Astrocyte (in vitro differentiated cells and primary cell): ENCODE results near the gene IGSF23. TPM values are rescaled to one million over a fixed set of nuclear protein-coding genes. Genes with fewer than 3 reads are reported as not detected.

Experiments
- DNase-seq: peaks from one replicate; pipeline ENCODE4 v3.0.0-alpha.2; 2010; ENCODE audit warnings: low read depth
- FAIRE-seq: peaks from 2 replicates; lab custom pipeline; 2011; peaks lifted over from hg19 to GRCh38; lab: Jason Lieb, UNC
- H2AFZ ChIP-seq: 2 replicates; pipeline ENCODE4 v1.6.0; 2012; ENCODE audit warnings: low read depth, low read length, inconsistent platforms
- H3K27ac ChIP-seq: 2 replicates; pipeline ENCODE4 v1.5.1; 2011; ENCODE audit warnings: low read depth, low read length, inconsistent platforms
- H3K27me3 ChIP-seq: 2 replicates; pipeline ENCODE4 v1.6.0; 2011; ENCODE audit warnings: low read length, inconsistent platforms; ENCODE audit not compliant: insufficient read depth
- H3K36me3 ChIP-seq: 2 replicates; pipeline ENCODE4 v1.5.1; 2011; ENCODE audit warnings: low read length, inconsistent platforms; ENCODE audit not compliant: insufficient read depth
- H3K4me1 ChIP-seq: 2 replicates; pipeline ENCODE4 v1.5.1; 2011; ENCODE audit warnings: low read length, inconsistent platforms; ENCODE audit not compliant: insufficient read depth
- H3K4me2 ChIP-seq: 2 replicates; pipeline ENCODE4 v1.6.0; 2012; ENCODE audit warnings: low read length, inconsistent platforms
- H3K4me3 ChIP-seq: 2 replicates; pipeline ENCODE4 v1.5.1; 2011; ENCODE audit warnings: low read depth, mild to moderate bottlenecking, low read length, inconsistent platforms; ENCODE audit not compliant: insufficient read depth
- H3K79me2 ChIP-seq: 2 replicates; pipeline ENCODE4 v1.6.0; 2012; ENCODE audit warnings: mild to moderate bottlenecking, low read length, inconsistent platforms; ENCODE audit not compliant: insufficient read depth
- H3K9ac ChIP-seq: 2 replicates; pipeline ENCODE4 v1.6.0; 2012; ENCODE audit warnings: mild to moderate bottlenecking, low read length, inconsistent platforms
- H3K9me3 ChIP-seq: 2 replicates; pipeline ENCODE4 v1.5.1; 2012; ENCODE audit warnings: low read depth, mild to moderate bottlenecking, low read length, inconsistent platforms; ENCODE audit not compliant: insufficient read depth
- H4K20me1 ChIP-seq: 2 replicates; pipeline ENCODE4 v1.6.0; 2012; ENCODE audit warnings: low read length, inconsistent platforms; ENCODE audit not compliant: insufficient read depth
- H3K27ac Mint-ChIP-seq: one replicate; pipeline ENCODE4 v1.8.0; 2021; ENCODE audit warnings: mild to moderate bottlenecking, mixed read lengths; ENCODE audit not compliant: unreplicated experiment
- H3K27me3 Mint-ChIP-seq: one replicate; pipeline ENCODE4 v1.8.0; 2021; ENCODE audit warnings: low read depth, mixed read lengths; ENCODE audit not compliant: unreplicated experiment
- H3K36me3 Mint-ChIP-seq: one replicate; pipeline ENCODE4 v1.8.0; 2021; ENCODE audit warnings: low read depth, mixed read lengths; ENCODE audit not compliant: unreplicated experiment
- H3K4me1 Mint-ChIP-seq: one replicate; pipeline ENCODE4 v1.8.0; 2021; ENCODE audit warnings: low read depth, mixed read lengths; ENCODE audit not compliant: unreplicated experiment
- H3K4me3 Mint-ChIP-seq: one replicate; pipeline ENCODE4 v1.8.0; 2021; ENCODE audit warnings: mild to moderate bottlenecking, moderate library complexity, mixed read lengths; ENCODE audit not compliant: unreplicated experiment
- H3K9me3 Mint-ChIP-seq: one replicate; pipeline ENCODE4 v1.8.0; 2021; ENCODE audit warnings: mild to moderate bottlenecking, mixed read lengths; ENCODE audit not compliant: unreplicated experiment
- EZH2 ChIP-seq: IDR thresholded peaks from 2 replicates; pipeline ENCODE4 v1.6.1; 2012; ENCODE audit warnings: mild to moderate bottlenecking, low read length, inconsistent platforms; ENCODE audit not compliant: insufficient read depth
- total RNA-seq: library from RNA; stranded (reverse); gene quantifications from 2 replicates; pipeline ENCODE4 v1.2.1, GENCODE V29; 2021
- TF ChIP-seq, protein P1 (sequence below): IDR thresholded peaks from 2 replicates; pipeline ENCODE4 v1.5.1; 2011; ENCODE audit warnings: low read depth, mild to moderate bottlenecking, inconsistent platforms, low read length, moderate library complexity; ENCODE audit not compliant: insufficient read depth

IGSF23 gene
- total RNA-seq, 1 donor from 2014 or later = not detected

DNA sequence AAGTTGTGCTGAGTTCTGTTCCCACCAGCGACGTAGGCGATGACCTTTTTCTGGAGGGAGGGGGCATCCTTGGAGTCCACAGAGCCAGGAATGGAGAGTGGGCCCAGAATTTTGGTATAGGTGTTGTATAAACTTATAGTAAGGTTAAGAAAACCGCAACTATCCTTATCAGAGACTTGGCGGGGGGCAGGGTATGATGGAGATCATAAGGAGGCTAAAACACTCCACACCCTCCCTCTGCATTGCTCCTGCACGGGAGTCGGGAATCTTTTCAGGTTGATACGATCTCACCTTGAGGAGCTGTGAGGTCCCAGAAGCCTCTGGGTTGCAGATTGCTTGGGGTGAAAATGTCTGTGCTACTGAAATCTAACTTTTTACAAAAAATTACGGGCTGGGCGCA, 51.6 kb downstream of the IGSF23 start:
- Mint-ChIP-seq H3K36me3 (peaks cover 17% of the 10 kb centered on the region), H3K27me3 (no peaks in the 10 kb centered on the region), H3K27ac (no peak overlapping the region), H3K4me3 (no peak overlapping the region), H3K4me1 (no peaks in the 10 kb centered on the region), H3K9me3 (no peaks in the 10 kb centered on the region)
- H4K20me1 ChIP-seq = peaks cover 8% of the 10 kb centered on the region
- H3K9ac ChIP-seq = no peak overlapping the region
- no peak overlapping the region for H3K4me2 ChIP-seq
- H3K9me3 ChIP-seq = no peaks in the 10 kb centered on the region
- no peaks in the 10 kb centered on the region for H3K4me1 ChIP-seq
- H2AFZ ChIP-seq = no peak overlapping the region
- TF ChIP-seq EZH2 = no peak
- TF ChIP-seq, protein P1, sequence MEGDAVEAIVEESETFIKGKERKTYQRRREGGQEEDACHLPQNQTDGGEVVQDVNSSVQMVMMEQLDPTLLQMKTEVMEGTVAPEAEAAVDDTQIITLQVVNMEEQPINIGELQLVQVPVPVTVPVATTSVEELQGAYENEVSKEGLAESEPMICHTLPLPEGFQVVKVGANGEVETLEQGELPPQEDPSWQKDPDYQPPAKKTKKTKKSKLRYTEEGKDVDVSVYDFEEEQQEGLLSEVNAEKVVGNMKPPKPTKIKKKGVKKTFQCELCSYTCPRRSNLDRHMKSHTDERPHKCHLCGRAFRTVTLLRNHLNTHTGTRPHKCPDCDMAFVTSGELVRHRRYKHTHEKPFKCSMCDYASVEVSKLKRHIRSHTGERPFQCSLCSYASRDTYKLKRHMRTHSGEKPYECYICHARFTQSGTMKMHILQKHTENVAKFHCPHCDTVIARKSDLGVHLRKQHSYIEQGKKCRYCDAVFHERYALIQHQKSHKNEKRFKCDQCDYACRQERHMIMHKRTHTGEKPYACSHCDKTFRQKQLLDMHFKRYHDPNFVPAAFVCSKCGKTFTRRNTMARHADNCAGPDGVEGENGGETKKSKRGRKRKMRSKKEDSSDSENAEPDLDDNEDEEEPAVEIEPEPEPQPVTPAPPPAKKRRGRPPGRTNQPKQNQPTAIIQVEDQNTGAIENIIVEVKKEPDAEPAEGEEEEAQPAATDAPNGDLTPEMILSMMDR = no peak
- no peaks in the 10 kb centered on the region for H3K27me3 ChIP-seq
- no peak for DNase-seq
- no peak for FAIRE-seq
- H3K4me3 ChIP-seq = no peak overlapping the region
- H3K27ac ChIP-seq = no peak overlapping the region
- H3K36me3 ChIP-seq = peaks cover 28% of the 10 kb centered on the region
- H3K79me2 ChIP-seq = no peaks in the 10 kb centered on the region

DNA sequence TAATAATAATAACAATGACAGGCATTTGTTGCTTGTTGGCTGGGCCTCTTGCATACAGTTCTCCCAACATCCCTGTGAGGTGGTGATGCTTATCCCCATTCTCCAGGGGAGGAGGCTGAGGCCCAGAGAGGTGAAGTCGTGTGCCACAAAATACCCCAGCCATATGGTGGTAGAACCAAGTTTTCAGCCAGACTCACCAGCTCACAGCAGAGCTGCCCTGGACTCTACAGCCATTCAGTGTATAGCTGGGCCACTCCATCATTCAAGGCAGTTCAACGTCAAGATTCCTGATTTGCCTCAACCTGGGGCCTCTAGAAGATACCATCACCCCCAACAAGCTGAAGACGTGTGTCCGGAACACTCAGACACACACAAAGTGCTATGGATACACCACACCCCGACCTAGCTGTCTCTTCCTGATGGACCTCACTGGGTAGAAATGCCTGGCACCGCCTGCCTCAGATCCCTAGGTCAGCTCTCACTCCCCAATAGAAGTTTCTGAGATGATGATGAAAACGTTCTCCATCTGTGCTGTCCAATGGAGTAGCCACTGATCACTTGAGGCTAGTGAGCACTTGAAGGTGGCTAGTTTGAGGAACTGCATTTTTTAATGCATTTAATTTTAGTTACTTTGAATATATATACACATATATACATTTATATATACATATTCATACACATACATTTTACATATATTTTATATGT, 53.6 kb downstream of the IGSF23 start:
- Mint-ChIP-seq H3K36me3 (peaks cover 12% of the 10 kb centered on the region), H3K4me1 (no peaks in the 10 kb centered on the region)
- no peaks in the 10 kb centered on the region for H3K79me2 ChIP-seq

More for the DNA sequence above, 53.6 kb downstream of the IGSF23 start:
- Histone ChIP-seq H3K4me1 (no peaks in the 10 kb centered on the region), H4K20me1 (peaks cover 8% of the 10 kb centered on the region), H3K9ac (no peak overlapping the region), H3K27ac (no peak overlapping the region), H2AFZ (no peak overlapping the region), H3K9me3 (no peaks in the 10 kb centered on the region), H3K4me3 (no peak overlapping the region), H3K36me3 (peaks cover 12% of the 10 kb centered on the region), H3K27me3 (no peaks in the 10 kb centered on the region), H3K4me2 (no peak overlapping the region)
- Mint-ChIP-seq H3K27ac (no peak overlapping the region), H3K27me3 (no peaks in the 10 kb centered on the region), H3K9me3 (no peaks in the 10 kb centered on the region), H3K4me3 (no peak overlapping the region)
- TF ChIP-seq, protein P1 = no peak
- no peak for TF ChIP-seq EZH2
- FAIRE-seq = no peak
- DNase-seq = no peak
